ENCODE results near the gene GALNT10. TPM values are rescaled to one million over a fixed set of nuclear protein-coding genes. Genes with fewer than 3 reads are reported as not detected.

GALNT10 gene
- total RNA-seq, 1 experiment from 2014 or later, result 27.8 TPM

- TF ChIP-seq, protein P1, sequence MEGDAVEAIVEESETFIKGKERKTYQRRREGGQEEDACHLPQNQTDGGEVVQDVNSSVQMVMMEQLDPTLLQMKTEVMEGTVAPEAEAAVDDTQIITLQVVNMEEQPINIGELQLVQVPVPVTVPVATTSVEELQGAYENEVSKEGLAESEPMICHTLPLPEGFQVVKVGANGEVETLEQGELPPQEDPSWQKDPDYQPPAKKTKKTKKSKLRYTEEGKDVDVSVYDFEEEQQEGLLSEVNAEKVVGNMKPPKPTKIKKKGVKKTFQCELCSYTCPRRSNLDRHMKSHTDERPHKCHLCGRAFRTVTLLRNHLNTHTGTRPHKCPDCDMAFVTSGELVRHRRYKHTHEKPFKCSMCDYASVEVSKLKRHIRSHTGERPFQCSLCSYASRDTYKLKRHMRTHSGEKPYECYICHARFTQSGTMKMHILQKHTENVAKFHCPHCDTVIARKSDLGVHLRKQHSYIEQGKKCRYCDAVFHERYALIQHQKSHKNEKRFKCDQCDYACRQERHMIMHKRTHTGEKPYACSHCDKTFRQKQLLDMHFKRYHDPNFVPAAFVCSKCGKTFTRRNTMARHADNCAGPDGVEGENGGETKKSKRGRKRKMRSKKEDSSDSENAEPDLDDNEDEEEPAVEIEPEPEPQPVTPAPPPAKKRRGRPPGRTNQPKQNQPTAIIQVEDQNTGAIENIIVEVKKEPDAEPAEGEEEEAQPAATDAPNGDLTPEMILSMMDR (IDR thresholded peaks at IDR 0.05 in 2 of 3, conservative IDR thresholded peaks at IDR 0.05 in 1 of 3; ENCODE audit: borderline replicate concordance in 1 of 3, insufficient read depth in 1 of 3, low read depth in 2 of 3, low read length in 2 of 3), result no peak
- TF ChIP-seq EZH2phosphoT487 (IDR thresholded peaks at IDR 0.05; ENCODE audit: borderline replicate concordance) (no peak), FOSL1 (IDR thresholded peaks at IDR 0.05; ENCODE audit: low read depth) (no peak), ZFX (IDR thresholded peaks at IDR 0.05) (no peak)
- TF ChIP-seq, protein P2, sequence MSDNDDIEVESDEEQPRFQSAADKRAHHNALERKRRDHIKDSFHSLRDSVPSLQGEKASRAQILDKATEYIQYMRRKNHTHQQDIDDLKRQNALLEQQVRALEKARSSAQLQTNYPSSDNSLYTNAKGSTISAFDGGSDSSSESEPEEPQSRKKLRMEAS (IDR thresholded peaks at IDR 0.05), result no peak
Measured at GRCh38 chr5:154248691-154249090, 58.2 kb downstream of the GALNT10 start (continued).

GRCh38 chr5:154249826-154250225, 59.3 kb downstream of the GALNT10 start:
- Histone ChIP-seq H3K9me3 (ENCODE audit: control insufficient read depth in 1 of 2, insufficient read depth in 1 of 2, low read depth in 1 of 2, low read length in 2 of 2) (no peaks in the 10 kb centered on the region; a peak in 1 of 4 replicates), H3K9ac (ENCODE audit: low read length) (no peak overlapping the region), H3K4me3 (replicated peaks in 1 of 2; ENCODE audit: low read depth in 1 of 2, low read length in 2 of 2) (no peak overlapping the region), H3K36me3 (ENCODE audit: control insufficient read depth in 1 of 2, insufficient read depth in 2 of 2, low read length in 2 of 2) (no peaks in the 10 kb centered on the region), H3K4me2 (ENCODE audit: low read length) (no peak overlapping the region), H3K9me2 (ENCODE audit: insufficient read depth) (no peaks in the 10 kb centered on the region), H3K79me2 (ENCODE audit: insufficient read depth, low read length) (no peaks in the 10 kb centered on the region), H3K27ac (ENCODE audit: low read depth, low read length) (no peak overlapping the region), H3K4me1 (ENCODE audit: control insufficient read depth in 1 of 2, insufficient read depth in 2 of 2, low read length in 2 of 2) (no peaks in the 10 kb centered on the region), H4K20me1 (ENCODE audit: insufficient read depth) (no peaks in the 10 kb centered on the region), H2AFZ (ENCODE audit: low read depth, low read length, poor library complexity, severe bottlenecking) (no peak overlapping the region), H3K27me3 (ENCODE audit: insufficient read depth, low read length) (no peaks in the 10 kb centered on the region)
- POLR2A ChIA-PET, result no interaction called here
- RAD21 ChIA-PET (ENCODE audit: low non-redundant PET in 1 of 2, low total read pairs in 2 of 2, uncharacterized antibody in 2 of 2, unreplicated experiment in 2 of 2), result no interaction called here
- intact Hi-C loops (cut with micrococcal nuclease), result no loop called here
- DNase-seq (ENCODE audit: low read depth, low spot score) (no peak), ATAC-seq (no peak)
- no TSS peak for BruUV-seq (replicated peaks)
- CTCF ChIA-PET, result no interaction called here
- TF ChIP-seq FOSL1 (IDR thresholded peaks at IDR 0.05; ENCODE audit: low read depth) (no peak), SP1 (IDR thresholded peaks at IDR 0.05; ENCODE audit: low read depth) (no peak), EGR1 (IDR thresholded peaks at IDR 0.05; ENCODE audit: low read depth) (no peak), ELF1 (IDR thresholded peaks at IDR 0.05; ENCODE audit: borderline replicate concordance, low read depth) (no peak), ATF3 (IDR thresholded peaks at IDR 0.05) (no peak), EZH2 (IDR thresholded peaks at IDR 0.05) (no peak), POLR2A (IDR thresholded peaks at IDR 0.05; ENCODE audit: borderline replicate concordance, extremely low read depth, insufficient read depth, insufficient read length) (no peak), POLR2AphosphoS5 (IDR thresholded peaks at IDR 0.05; ENCODE audit: low read depth, low read length) (no peak), CEBPB (IDR thresholded peaks at IDR 0.05; ENCODE audit: low read depth) (no peak)
- TF ChIP-seq, protein P3, sequence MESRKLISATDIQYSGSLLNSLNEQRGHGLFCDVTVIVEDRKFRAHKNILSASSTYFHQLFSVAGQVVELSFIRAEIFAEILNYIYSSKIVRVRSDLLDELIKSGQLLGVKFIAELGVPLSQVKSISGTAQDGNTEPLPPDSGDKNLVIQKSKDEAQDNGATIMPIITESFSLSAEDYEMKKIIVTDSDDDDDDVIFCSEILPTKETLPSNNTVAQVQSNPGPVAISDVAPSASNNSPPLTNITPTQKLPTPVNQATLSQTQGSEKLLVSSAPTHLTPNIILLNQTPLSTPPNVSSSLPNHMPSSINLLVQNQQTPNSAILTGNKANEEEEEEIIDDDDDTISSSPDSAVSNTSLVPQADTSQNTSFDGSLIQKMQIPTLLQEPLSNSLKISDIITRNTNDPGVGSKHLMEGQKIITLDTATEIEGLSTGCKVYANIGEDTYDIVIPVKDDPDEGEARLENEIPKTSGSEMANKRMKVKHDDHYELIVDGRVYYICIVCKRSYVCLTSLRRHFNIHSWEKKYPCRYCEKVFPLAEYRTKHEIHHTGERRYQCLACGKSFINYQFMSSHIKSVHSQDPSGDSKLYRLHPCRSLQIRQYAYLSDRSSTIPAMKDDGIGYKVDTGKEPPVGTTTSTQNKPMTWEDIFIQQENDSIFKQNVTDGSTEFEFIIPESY (IDR thresholded peaks at IDR 0.05; ENCODE audit: extremely low read depth, insufficient replicate concordance, low read length), result no peak
- TF ChIP-seq, protein P1 (IDR thresholded peaks at IDR 0.05 in 2 of 3, conservative IDR thresholded peaks at IDR 0.05 in 1 of 3; ENCODE audit: borderline replicate concordance in 1 of 3, insufficient read depth in 1 of 3, low read depth in 2 of 3, low read length in 2 of 3), result no peak
- TF ChIP-seq, protein P4, sequence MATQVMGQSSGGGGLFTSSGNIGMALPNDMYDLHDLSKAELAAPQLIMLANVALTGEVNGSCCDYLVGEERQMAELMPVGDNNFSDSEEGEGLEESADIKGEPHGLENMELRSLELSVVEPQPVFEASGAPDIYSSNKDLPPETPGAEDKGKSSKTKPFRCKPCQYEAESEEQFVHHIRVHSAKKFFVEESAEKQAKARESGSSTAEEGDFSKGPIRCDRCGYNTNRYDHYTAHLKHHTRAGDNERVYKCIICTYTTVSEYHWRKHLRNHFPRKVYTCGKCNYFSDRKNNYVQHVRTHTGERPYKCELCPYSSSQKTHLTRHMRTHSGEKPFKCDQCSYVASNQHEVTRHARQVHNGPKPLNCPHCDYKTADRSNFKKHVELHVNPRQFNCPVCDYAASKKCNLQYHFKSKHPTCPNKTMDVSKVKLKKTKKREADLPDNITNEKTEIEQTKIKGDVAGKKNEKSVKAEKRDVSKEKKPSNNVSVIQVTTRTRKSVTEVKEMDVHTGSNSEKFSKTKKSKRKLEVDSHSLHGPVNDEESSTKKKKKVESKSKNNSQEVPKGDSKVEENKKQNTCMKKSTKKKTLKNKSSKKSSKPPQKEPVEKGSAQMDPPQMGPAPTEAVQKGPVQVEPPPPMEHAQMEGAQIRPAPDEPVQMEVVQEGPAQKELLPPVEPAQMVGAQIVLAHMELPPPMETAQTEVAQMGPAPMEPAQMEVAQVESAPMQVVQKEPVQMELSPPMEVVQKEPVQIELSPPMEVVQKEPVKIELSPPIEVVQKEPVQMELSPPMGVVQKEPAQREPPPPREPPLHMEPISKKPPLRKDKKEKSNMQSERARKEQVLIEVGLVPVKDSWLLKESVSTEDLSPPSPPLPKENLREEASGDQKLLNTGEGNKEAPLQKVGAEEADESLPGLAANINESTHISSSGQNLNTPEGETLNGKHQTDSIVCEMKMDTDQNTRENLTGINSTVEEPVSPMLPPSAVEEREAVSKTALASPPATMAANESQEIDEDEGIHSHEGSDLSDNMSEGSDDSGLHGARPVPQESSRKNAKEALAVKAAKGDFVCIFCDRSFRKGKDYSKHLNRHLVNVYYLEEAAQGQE (IDR thresholded peaks at IDR 0.05; ENCODE audit: low read depth), result no peak

All from HCT116 (cell line).